ENCODE results near the gene RNF26. TPM values are rescaled to one million over a fixed set of nuclear protein-coding genes. Genes with fewer than 3 reads are reported as not detected.
A peak's percentile ranks its signal among the peaks of the same experiment; 100 is the strongest.

The RNF26 gene
- total and polyA plus RNA-seq, 2 of the 13 experiments (the other 11 are each of a cell fraction or from before 2014, with no cell fraction given): 11.9 to 26.3 TPM

- in situ Hi-C loops (cut with HindIII; ENCODE audit: extremely low pct_ligation_motif_present, low pct_unique_long_range_greater_than_20kb) (no loop called here), intact Hi-C loops (cut with micrococcal nuclease; ENCODE audit: unreplicated experiment) (loop anchor here (2.0 kb wide), 1 partner anchor 16 kb away; no protein-coding TSS in a partner anchor)
- Histone ChIP-seq H3K9ac (ENCODE audit: insufficient read depth, low read depth, low read length) (peak overlapping the region; percentile 68), H3K27ac (ENCODE audit: extremely low read length, insufficient read depth, low read length) (peak overlapping the region; percentile 93), H3K79me2 (ENCODE audit: insufficient read depth, low read length) (peaks cover 25% of the 10 kb centered on the region), H3K4me1 (ENCODE audit: insufficient read depth, low read length) (peaks cover 91% of the 10 kb centered on the region), H3K36me3 (replicated peaks in 1 of 2; ENCODE audit: control insufficient read depth in 1 of 2, insufficient read depth in 2 of 2, low read length in 2 of 2) (no peaks in the 10 kb centered on the region), H3K4me3 (replicated peaks in 1 of 3; ENCODE audit: insufficient read depth in 1 of 3, low read depth in 2 of 3, low read length in 3 of 3) (peak overlapping the region; percentile 43 to 68 (median 53)), H2AFZ (ENCODE audit: low read length) (no peak overlapping the region), H3K4me2 (ENCODE audit: low read depth, low read length) (peak overlapping the region; percentile 81), H4K20me1 (ENCODE audit: insufficient read depth, low read length) (no peaks in the 10 kb centered on the region), H3K27me3 (ENCODE audit: control insufficient read depth in 1 of 2, insufficient read depth in 2 of 2, low read length in 2 of 2) (no peaks in the 10 kb centered on the region), H3K9me3 (ENCODE audit: low read length) (no peaks in the 10 kb centered on the region)
- ChIA-PET CTCF (ENCODE audit: low intra/inter-chr PET ratio, low total read pairs) (no interaction called here), POLR2A (interaction anchor here (0.7 to 4.5 kb wide), 23 partner anchors 8 to 457 kb away, joined by 3 to 31 read pairs (median 5); partner anchors contain the start of genes C1QTNF5, C2CD2L, HINFP and MCAM)
- BruUV-seq (replicated peaks): TSS peak; percentile 80
- DNase-seq (ENCODE audit: low spot score) (peak; percentile 93), FAIRE-seq (peak; percentile 98), ATAC-seq (peak; percentile 76)
- WGBS (ENCODE audit: low lambda C conversion rate): 10% methylated on average over 12 of the region's 17 CpGs
- TF ChIP-seq SNAPC5 (CRISPR knock-in tag; IDR thresholded peaks at IDR 0.05; ENCODE audit: borderline replicate concordance) (no peak), SMYD3 (CRISPR knock-in tag; IDR thresholded peaks at IDR 0.05) (no peak), PBX2 (CRISPR knock-in tag; IDR thresholded peaks at IDR 0.05) (no peak), ZNF296 (CRISPR knock-in tag; conservative IDR thresholded peaks at IDR 0.05) (no peak), ZNF383 (CRISPR knock-in tag; IDR thresholded peaks at IDR 0.05; ENCODE audit: borderline replicate concordance) (no peak), PATZ1 (CRISPR knock-in tag; IDR thresholded peaks at IDR 0.05) (peak; percentile 64), HOMEZ (CRISPR knock-in tag; IDR thresholded peaks at IDR 0.05; ENCODE audit: low read depth) (peak; percentile 51; the same call in 1 of the 2 replicates), PAWR (CRISPR knock-in tag; IDR thresholded peaks at IDR 0.05; ENCODE audit: borderline replicate concordance) (no peak), ZBTB38 (CRISPR knock-in tag; IDR thresholded peaks at IDR 0.05) (0 out of 2 replicates have a peak, but pooled peaks have one; percentile 25), XBP1 (CRISPR knock-in tag; IDR thresholded peaks at IDR 0.05) (0 out of 2 replicates have a peak, but pooled peaks have one; percentile 24), ZNF280D (CRISPR knock-in tag; IDR thresholded peaks at IDR 0.05) (no peak), ZBTB34 (CRISPR knock-in tag; IDR thresholded peaks at IDR 0.05) (no peak)
Observed at GRCh38 chr11:119368121-119369034, 34.1 kb downstream of the RNF26 start.
